Measurements from ENCODE around the gene FAH. TPM values are rescaled to one million over a fixed set of nuclear protein-coding genes. Genes with fewer than 3 reads are reported as not detected.

Gene FAH
- polyA plus RNA-seq, 3 donors: 32.2 to 44.7 (median 43.6) TPM

GRCh38 chr15:80191897-80192595, 39.2 kb downstream of the FAH start:
- DNase-seq (ENCODE audit: low read depth in 3 of 3, low spot score in 2 of 3): no peak

DNA sequence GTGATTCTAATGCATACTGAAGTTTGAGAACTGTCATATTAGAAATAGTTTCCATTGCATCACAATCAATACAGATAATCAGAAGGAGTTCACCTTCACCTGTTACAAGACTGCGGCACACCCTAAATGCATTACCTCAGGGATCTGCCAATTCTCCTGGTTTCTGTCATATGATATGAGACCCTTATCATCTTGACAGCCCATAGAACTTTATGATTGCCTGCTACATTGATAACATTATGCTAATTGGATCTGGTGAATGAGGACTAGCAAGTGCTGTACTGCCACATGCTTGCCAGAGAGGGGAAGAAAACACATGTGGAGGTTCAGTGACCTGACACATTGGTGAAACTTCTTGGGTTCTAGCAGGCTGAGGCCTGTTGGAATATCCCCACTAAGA, 41.4 kb downstream of the FAH start:
- DNase-seq (ENCODE audit: low read depth in 3 of 3, low spot score in 2 of 3): no peak

DNA sequence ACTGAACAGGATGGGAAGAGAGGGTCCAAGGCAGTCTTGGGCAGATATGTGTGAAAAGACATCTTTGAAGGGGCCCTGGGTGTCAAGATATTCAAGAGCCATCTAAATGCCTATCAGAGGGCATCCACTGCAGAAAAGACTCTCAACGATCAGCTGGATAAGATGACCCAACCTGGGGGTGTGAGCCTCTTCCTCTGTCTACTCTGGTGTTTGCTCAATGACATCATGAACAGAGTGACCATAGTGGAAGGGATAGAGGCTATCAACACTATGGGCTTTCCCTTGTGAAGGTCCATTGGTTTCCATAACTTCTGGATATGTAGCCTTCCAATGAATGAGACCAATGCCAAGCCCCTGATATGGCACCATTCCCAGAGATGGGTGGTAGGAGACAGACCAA, 42.1 kb downstream of the FAH start:
- no peak for DNase-seq (ENCODE audit: low read depth in 3 of 3, low spot score in 2 of 3)

GRCh38 chr15:80199366-80199765, 46.6 kb downstream of the FAH start:
- DNase-seq (ENCODE audit: low read depth in 3 of 3, low spot score in 2 of 3): no peak

- no peak for DNase-seq (ENCODE audit: low read depth in 3 of 3, low spot score in 2 of 3)
Measured at GRCh38 chr15:80199869-80200268, 47.1 kb downstream of the FAH start.

GRCh38 chr15:80201256-80202015, 48.6 kb downstream of the FAH start:
- no peak for DNase-seq (ENCODE audit: low read depth in 3 of 3, low spot score in 2 of 3)

GRCh38 chr15:80202016-80202315, 49.2 kb downstream of the FAH start:
- DNase-seq (ENCODE audit: low read depth in 3 of 3, low spot score in 2 of 3): no peak

- no peak for DNase-seq (ENCODE audit: low read depth in 3 of 3, low spot score in 2 of 3)
Measured at GRCh38 chr15:80202641-80203360, 50.0 kb downstream of the FAH start.

DNA sequence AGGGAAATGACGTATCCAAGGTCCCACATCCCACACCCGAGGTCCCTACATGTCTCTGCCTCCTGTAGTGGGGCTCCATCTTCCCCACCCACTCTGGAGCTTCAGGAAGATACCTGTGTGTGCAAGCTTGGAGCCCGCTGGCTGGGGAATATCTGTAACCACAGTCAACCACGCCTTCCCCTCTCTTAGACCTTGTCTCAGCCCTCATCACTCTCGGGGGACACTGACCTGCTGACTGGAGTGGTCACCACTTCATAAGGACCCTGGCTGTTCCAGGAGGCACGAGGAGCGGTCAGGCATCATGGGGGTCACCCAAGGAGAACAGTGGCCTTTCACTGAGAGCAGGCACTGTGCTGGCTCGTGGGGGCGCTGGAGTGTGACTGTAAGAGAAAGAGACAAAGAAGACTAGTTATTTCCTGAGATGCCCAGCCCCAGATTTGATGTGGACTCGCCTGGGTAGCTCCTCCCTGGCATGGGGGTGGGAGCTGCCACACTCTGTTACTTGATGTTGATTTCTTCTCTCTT, 50.6 kb downstream of the FAH start:
- DNase-seq (ENCODE audit: low read depth in 3 of 3, low spot score in 2 of 3): no peak

DNA sequence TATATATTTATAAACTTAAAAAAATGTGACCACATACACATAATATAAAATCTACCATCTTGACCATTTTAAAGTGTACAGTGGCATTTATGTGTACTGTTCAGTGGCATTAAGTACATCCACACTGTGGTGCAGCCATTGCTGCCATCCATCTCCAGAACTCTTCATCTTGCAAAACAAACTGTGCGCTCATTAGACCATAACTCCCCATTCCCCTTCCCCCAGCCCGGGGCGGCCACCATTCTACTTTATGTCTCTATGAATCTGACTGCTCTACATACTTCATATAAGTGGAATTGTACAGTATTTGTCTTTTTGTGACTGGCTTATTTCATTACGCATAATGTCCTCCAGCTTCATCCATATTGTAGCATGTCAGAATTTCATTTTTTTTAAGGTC, 51.4 kb downstream of the FAH start:
- DNase-seq (ENCODE audit: low read depth in 3 of 3, low spot score in 2 of 3): no peak

DNA sequence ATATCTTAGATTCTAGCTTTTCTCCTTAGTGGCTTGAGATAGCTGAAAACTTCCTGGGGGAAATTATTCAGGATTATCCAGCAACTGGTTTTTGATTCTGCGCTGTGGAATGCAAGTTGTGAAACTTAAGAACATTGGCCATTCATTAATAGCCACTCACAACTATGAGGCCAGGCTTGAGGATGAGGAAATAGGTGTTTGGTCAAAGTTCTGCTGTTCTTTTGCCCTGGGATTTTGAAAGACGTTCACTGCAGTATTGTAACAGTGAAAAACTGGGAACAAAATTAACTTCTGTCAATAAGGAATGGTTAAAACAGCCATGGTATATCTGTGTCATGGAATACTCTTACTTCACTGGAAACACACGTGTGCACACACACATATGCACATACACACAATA, 55.1 kb downstream of the FAH start:
- DNase-seq (ENCODE audit: low read depth in 3 of 3, low spot score in 2 of 3): no peak

DNA sequence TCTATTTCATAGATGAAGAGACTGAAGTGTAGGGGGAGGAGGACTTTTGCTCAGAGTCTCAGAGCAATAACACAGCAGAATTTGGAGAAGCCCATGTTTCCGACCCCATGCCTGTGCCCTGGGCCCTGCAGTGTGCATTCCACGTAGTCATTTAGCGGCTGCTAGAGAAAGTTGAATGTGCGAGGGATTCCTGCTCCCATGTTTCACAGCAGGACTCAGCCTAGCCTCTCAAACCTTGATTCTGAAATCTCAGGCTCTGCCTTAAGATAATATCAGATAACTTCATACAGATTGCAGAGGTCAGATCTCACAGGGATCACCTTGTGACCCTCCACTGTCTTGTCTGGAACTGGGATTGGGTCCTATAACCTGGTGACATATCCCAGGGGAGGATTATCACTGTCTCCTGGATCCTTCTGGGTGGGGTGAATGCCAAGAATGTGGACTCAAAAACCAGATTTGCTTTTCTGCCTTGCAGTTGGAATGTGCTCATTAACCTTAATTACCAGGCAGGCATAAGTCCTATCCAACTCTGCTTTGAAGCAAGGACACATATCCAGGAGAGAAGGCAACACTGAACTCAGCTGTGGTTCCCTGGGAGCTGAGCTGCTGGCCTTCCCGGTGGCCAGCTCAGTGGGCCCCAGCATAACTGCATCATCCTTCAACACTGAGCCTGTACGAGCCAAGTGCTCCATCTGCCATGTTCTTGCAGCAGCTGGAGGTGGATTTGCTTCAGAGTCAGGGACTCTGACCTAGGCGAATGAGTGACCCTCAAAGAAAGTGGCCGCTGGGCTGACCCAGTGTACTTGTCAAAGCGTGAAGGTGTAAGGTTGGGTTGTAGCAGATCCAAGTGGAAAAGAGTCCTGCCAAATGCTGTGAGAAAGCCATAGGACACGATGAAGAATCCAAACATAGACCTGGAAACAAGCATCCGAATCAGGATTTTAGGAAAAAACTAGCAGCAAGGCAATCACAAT, 56.2 kb downstream of the FAH start:
- DNase-seq (ENCODE audit: low read depth in 3 of 3, low spot score in 2 of 3): no peak

DNA sequence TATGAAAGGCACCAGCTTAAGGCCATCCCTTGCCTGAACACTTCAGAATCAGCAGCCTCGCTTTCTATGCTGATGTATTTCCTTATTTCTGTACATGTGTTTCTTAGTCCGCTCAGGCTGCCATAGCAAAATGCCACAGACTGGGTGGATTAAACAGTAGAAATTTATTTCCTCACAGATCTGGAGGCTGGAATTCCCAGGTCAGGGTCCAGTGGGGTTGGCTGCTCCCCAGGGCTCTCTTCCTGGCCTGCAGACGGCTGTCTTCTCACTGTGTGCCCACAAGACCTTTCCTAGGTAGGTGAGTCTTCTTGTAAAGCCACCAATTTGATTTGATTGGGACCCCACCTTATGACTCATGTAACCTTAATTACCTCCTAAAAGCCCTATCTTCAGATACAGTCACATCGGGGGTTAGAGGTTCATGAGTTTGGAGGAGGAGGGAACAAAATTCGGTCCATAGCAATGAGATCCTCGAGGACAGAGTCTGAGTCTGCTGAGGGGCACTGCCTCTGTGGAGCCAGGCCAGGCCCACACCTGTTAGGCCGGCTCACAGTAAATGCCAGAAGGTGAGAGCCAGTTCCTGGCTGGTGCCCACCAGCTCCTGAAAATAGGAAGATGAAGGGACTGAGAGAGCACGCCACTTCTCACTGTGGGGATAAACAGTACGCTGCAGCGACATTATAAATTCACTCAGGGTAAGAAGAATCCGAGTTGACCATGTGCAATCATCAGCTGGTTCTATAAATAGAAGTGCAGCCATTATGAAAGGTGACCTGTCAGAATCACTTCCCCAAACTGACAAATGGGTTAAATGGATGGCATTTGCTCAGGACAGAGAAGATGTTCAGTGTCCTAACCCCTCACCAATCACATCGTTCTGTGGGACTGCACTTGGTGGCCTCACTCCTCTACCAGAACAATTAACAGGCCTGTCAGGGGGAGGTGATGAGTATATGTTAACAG, 58.1 kb downstream of the FAH start:
- no peak for DNase-seq (ENCODE audit: low read depth in 3 of 3, low spot score in 2 of 3)

GRCh38 chr15:80211976-80212375, 59.2 kb downstream of the FAH start:
- no peak for DNase-seq (ENCODE audit: low read depth in 3 of 3, low spot score in 2 of 3)

- DNase-seq (ENCODE audit: low read depth in 3 of 3, low spot score in 2 of 3): no peak
Measured at GRCh38 chr15:80214910-80215309, 62.1 kb downstream of the FAH start.

DNA sequence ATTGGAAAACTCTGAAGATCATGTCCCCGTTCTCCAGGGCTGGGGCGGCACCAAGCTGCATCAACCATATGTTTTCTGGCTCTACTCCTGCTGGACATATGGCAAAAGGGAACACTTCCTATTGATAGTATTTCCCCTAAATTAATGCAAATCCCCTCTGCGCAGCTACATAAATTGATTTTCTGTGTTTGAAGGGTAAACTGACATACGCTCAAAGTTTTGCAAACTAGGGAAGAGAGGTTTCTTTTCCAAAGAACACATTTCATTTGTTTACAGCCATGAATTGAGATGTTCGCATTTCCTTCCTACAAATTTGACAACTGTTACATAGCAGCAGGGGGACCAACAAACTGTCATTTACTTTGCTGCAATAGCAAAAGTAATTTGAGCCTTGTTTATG, 63.3 kb downstream of the FAH start:
- no peak for DNase-seq (ENCODE audit: low read depth in 3 of 3, low spot score in 2 of 3)

GRCh38 chr15:80216911-80217310, 64.1 kb downstream of the FAH start:
- no peak for DNase-seq (ENCODE audit: low read depth in 3 of 3, low spot score in 2 of 3)

DNA sequence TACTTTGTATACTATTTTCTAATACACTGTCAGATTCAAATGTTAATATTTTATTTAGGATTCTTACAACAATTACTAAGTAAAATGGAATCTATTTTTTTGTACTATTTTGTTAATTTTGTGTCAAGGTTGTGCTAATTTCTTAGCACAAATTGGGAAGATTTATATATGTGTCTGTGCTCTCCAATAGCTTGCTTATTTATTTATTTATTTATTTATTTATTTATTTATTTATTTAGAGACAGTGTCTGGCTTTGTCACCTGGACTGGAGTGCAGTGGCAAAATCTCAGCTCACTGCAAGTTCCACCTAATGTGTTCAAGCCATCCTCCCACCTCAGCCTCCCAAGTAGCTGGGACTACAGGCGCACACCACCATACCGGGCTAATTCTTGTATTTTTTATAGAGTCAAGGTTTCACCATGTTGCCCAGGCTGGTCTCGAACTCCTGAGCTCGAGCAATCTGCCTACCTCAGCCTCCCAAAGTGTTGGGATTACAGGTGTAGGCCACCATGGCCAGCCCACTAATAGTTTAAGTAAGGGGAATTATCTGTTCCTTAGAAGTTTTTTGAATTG, 64.6 kb downstream of the FAH start:
- no peak for DNase-seq (ENCODE audit: low read depth in 3 of 3, low spot score in 2 of 3)

DNA sequence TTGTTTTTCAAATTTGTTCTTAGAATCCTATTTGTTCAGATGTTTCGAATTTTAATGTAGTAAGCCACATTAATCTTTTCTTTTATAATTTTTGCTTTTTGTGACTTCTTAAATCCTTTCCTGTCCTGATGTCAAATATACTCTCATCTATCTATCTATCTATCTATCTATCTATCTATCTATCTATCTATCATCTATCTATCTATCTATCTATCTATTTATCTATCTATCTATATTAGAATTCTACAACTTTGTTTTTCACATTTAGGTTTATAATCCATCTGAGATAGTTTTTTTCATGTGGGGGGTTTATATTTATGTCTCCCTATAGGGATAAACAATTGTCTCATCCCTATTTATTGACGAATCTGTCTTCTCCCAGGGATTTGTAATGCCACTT, 67.2 kb downstream of the FAH start:
- DNase-seq (ENCODE audit: low read depth in 3 of 3, low spot score in 2 of 3): no peak
